GM19025 (cell line): ENCODE data around the gene ASL.
"Not testable (repeated sequence)": the region's sequence is repeated elsewhere in the genome, so short reads cannot be mapped to it uniquely, and the experiment has no call there.

ENCODE experiments used
- ATAC-seq: cut with Tn5 transposase; IDR thresholded peaks from one replicate; pipeline ENCODE4 v1.9.1; 2021; ENCODE audit warnings: mild to moderate bottlenecking, low read depth, moderate library complexity; ENCODE audit not compliant: unreplicated experiment

ASL gene

DNA sequence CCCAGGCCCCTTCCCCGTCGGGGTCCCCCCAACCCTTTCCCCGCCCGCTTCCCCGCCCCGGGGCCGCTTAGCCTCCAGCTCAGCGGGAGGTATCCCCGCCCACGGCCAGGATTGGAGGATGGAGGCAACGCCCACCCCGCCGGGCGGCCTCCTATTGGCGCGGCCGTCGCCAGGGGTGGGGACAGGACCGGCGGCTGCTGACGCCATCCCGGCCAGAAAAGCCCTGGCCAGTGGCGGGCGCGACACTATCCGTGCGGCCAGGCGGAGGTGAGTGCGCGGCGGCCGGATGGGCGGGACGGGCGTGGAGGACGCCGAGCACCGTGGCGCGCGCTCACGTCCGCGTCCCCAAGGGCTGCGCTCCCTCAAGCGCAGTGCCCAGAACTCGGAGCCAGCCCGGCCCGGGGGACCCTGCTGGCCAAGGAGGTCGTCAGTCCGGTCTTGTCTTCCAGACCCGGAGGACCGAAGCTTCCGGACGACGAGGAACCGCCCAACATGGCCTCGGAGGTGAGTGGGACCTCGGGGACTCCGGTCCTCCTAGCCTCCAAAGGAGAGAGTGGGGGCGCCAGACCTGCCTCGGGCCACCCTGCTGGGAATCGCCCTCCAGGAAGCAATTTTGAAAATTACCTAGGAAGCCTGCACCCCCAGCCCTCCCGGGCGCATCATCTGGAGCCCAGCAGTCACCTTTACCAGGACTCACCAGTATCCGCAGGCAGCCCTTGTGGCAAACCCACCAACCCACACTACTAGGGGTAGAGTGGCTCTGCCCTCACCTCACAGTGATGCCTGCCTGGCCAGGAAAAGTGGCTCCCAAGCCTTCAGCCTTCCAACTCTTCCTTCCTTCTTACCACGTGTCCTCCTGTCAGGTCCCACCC is at the start of gene ASL:
Gene ASL (plus strand): TSS at position 230 of the 872 bp plus-strand sequence. CDS start 263 bp downstream, at position 493.
- ATAC-seq, result peak; percentile 99

DNA sequence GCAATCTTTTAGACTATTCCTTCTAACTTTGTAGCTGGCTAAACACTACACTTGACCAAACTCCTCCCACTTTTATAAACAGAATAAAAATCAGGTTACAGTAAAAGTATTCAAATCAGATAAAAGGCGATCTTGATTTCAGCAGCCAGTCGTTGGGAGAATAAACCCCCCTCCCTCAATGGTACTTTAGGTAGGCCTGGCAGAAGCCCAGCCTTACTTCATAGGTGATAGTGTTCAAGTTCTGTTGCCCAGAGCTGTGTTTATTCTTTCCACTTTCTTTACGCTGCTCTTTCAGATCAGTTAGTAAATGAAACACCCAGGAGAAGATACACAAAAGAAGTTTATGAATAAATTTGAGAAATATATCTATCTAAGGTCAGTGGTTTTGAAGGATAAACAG is 47.3 kb upstream of the ASL start:
- not testable (repeated sequence) for ATAC-seq

DNA sequence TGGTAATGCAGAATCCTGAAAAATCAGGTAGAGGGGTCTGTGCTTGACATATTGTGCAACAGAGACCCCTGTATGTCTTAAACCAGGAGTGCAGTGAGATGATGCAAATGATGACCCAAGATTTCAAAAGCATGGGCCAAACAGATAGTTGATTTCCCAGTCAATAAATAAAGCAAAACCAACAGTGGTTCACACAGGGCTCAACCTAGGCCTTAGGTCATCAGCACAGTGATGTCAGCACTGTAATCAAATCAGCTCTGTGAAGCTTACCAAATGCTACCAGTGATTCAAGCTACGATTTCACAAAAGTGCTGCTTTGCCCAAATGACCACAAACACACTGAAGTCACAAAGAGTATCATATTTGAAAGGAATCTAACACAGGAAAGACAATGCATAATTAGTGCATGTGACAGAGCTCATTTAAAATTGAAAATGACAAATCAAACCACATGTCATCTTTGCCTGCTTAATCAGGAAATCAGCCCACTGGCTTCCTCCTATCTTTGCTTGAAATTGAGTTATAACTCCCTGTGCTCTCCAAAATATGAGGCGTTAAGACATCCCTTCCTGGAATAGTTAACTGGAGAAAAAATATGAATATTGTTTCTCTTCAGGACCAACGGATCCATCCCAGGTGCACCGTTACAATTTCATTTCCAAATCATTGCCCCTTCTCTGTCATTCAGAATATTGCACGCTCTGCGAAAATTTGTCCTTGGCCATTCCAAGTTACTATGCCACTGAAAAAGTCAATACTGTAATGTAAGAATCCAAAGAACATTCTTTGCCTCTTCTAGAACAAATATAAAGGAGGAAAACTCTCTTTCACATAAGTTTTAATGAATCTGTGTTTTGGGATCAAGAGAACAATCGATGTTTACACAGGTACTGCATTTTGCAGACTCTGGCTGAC is 41.9 kb upstream of the ASL start:
- no peak for ATAC-seq

DNA sequence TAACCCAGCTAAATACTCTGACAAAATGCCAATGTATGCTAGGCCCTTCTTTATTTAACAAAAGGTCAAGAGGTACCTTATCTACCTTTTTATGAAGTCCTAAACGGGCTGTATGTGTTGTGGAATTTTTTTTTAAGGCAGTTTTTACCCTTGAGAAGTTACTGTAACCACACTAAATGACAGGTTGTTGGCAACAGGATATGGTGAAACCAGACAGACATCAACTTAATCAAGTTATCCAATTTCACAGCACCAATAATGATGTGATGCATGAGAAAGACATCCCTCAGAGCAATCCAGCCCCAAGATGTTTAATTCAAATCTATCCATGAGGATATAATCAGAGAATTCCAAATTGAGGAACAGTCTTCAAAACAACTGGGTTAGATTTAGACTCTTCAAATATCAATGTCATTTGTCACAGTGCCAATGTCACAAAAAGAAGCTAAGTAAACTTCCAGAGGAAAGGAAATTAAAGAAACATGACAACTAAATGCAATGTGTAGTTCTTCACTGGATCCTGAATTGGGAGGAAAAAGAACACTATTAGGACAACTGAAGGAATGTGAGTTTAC is 41.1 kb upstream of the ASL start:
- ATAC-seq, result not testable (repeated sequence)

DNA sequence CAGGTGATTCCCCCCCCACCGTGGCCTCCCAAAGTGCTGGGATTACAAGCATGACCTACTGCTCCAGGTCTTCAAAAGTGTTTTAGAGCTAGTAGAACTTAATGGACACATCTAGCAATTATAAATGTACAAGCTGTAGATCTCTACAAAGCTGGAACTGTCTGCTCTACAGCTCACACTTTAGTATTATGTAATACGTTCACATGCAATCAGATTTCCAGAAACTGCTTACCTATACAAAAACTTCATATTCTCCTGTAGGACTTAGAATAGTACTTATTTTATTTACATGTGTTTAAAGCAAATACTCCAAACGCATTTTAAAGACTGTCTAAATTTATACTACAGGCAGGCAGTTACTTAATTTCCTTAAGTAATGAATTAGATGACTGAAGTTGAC is 39.2 kb upstream of the ASL start:
- no peak for ATAC-seq

DNA sequence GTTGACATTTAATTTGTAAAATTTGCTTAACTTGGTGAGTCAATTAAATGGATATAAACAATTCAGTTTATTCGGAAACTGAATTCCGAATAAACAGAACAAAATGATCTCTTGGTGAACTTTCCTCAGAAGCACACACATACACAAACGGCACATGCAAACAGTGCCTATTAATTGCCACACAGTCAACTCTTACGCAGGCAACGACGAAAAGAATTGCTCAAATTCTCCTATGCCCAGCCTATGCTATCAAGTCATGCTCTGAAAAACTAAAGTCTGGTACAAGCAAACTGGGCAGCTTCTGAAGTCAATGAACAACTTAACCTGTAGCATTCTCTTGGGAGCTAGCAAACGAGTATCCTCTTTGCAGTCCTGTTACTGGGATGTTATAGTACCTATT is 38.8 kb upstream of the ASL start:
- no peak for ATAC-seq

DNA sequence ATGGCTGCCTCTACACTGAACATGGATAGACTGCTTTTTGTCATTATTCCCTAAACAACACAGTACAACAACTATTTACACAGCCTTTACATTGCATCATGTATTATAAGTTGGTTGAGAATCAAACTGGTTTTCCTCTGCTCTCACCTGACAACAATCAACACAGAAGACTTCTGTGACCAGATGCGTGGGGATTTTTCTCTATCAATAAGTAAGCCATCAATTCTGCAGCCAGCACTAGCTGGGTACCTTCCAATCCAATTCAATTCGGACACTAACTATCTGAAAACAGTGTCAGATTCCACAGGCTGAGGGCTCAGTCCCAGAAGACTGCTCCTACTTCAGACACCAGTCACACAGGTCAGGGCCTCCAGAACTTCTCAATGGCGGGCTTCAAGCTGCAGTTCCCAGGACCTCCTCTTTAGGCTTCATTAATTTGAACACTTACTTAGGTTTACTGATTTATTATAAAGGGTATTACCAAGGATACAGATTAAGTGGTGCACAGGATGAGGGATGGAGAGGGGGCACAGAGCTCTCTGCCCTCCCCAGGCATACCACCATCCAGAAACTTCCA is 36.4 kb upstream of the ASL start:
- ATAC-seq, result peak; percentile 67

DNA sequence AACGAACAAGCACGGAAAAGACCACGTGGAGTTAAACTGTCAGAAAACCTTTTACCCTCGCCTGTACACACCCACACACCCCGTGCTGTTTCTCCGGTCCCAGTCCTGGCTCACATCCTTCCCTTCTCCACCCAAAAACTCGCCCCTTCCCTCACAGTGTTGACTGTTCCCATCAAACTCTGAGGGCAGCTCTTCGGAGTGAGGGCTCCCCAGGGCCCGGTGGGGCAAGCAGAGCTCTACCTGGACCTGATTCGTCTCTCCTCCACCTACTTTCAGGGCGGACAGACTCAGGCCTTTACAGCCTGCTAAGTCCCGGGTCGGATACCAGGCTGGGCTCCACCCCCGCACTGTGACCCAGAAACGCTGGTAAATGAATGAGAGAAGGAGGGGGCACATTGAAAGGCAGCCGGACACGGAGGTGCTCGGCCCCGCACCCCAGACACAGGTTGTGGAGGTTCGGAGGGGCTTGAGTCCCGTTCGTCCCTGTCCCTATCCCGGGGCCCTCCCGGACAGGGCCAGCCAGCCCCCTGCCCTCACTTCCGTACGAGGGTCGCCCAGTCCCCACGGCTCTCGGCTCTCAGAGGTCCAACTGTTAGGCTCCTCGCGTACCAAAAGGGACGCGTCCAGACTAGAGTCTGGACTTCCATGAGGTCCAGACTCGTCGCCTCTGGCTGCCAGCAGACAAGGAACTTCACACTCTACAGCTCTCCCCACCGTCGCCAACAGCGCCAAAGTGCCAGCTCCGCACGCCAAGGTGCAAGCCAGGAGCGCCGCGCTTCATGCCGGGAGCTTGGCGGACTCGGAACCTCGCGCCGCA is 31.7 kb upstream of the ASL start:
- no peak for ATAC-seq

DNA sequence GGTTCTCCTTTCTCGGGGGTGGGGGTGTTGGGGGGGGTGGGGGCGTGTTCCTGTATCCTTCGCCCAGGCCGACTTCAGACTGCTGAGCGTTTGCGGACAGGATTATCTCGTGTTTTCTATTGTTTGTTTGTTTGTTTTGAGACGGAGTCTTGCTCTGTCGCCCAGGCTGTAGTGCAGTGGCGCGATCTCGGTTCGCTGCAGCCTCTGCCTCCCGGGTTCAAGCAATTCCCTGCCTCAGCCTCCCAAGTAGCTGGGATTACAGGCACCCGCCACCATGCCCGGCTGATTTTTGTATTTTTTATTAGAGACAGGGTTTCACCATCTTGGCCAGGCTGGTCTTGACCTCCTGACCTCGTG is 31.1 kb upstream of the ASL start:
- not testable (repeated sequence) for ATAC-seq

DNA sequence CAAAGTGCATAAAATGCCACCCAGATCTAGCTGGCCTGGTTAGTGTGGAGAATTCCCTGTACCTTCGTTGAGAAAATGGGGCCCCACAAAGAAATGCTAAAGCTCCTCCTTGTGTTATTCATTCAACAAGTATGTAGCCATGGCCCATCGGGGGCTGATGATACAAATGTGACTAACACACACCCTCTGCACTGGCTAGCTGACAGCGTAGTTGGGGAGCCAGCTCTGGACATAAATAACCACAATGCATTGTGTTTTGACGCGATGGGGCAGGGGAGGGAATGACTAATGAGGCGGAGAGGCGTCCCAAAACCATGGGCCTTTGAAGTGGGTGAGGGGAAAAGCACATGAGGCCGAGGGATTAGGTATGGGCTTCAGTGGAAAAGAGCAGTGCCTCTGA is 28.2 kb upstream of the ASL start:
- no peak for ATAC-seq

DNA sequence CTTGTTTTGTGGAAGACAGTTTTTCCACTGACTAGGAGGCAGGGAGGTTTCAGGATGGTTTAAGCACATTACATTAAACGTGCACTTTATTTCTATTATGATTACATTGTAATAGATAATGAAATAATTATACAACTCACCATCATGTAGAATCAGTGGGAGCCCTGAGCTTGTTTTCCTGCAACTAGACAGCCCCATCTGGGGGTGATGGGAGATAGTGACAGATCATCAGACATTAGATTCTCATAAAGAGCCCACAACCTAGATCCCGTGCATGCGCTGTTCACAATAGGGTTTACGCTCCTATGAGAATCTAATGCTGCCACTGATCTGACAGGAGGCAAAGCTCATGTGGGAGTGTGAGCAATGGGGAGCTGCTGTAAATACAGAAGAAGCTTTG is 25.7 kb upstream of the ASL start:
- not testable (repeated sequence) for ATAC-seq

DNA sequence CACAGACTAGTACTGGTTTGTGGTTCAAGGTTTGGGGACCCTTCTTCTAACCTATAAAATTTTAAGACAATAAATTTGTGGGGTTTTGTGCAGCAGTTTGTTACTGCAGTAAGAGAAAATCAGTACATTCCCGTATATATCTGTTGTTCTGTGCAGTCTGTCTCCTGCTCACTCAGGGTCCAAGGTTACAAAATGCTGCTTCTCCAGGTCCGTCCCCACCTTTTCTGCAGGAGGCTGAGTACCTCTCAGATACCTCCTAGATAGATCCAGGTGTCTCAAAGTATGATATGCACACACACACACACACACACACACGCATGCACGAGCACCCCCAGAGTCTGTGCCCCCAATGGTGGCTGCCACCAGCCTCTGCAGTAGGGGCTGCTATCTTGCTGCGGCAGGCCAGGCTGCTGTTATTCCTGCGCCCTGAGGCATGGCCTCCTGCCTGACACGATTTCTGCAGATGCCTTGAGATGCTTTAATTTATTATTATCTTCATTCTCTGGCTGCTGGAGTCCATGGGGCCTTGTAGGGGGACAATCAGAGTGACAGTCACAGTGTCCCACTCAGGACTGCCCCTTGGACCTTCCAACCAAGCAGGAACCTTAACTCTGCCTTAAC is 25.2 kb upstream of the ASL start:
- no peak for ATAC-seq

DNA sequence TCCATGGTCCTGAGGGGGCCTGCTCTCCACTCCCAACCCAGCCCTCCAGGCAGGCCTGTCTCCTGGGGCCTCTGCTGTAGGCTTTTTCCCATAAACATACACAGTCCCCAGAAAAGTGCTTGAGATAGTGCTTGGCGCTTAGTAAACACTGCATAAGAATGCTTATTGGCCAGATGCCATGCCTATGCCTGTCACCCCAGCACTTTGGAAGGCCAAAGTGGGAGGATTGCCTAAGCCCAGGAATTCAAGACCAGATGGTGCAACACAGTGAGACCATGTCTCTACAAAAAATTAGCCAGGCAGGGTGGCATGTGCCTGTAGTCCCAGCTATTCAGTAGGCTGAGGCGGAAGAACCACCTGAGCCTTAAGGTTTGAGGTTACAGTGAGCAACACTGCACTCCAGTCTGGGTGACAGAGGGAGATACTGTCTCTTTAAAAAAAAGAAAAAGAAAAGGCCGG is 24.6 kb upstream of the ASL start:
- ATAC-seq, result no peak

DNA sequence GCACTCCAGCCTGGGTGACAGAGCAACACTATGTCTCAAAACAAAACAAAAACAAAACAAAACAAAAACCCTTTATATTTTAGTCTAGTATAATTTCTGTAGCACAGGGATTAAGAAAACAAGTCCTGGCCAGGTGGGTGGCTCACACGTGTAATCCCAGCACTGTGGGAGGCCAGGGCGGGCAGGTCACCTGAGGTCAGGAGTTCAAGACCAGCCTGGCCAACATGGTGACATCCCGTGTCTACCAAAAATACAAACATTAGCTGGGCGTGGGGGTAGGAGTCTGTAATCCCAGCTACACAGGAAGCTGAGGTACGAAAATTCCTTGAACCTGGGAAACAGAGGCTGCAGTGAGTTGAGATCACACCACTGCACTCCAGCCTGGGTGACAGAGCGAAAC is 23.2 kb upstream of the ASL start:
- ATAC-seq, result no peak

DNA sequence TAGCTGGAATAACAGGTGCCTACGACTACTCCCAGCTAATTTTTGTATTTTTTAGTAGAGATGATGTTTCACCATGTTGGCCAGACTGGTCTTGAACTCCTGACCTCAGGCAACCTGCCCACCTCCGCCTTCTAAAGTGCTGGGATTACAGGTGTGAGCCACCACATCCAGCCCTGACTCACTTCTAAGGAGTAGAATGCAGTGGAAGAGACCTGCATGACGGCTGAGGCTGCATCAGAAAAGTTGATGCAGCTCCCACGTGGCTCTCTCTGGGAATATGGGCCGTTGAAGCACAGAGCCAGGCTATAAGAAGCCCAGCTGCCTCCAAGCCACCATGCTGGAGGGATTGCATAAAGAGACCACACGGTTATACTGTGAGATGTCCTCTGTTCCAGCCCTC is 21.6 kb upstream of the ASL start:
- ATAC-seq, result no peak

DNA sequence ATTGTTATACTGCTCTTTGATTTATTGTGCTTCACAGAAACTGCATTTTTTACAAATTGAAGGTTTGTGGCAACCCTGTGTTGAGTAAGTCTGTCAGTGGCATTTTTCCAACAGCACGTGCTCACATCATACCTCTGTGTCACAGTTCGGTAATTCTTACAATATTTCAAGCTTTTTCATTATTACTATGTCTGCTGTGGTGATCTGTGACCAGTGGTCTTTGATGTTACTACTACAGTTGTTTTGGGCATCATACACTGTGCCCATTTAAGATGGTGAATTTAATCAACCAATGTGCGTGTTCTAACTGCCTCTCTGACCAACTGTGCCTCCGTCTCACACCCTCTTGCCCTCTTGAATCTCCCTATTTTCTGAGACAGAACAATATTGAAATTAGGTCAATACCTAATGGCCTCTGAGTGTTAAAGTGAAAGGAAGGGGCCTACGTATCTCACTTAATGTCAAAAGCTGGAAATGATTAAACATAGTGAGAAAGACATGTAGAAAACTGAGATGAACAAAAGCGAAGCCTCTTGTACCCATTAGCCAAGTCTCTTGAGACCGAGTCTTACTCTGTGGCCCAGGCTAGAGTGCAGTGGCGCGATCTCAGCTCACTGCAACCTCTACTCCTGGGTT is 20.2 kb upstream of the ASL start:
- peak; percentile 84 for ATAC-seq

DNA sequence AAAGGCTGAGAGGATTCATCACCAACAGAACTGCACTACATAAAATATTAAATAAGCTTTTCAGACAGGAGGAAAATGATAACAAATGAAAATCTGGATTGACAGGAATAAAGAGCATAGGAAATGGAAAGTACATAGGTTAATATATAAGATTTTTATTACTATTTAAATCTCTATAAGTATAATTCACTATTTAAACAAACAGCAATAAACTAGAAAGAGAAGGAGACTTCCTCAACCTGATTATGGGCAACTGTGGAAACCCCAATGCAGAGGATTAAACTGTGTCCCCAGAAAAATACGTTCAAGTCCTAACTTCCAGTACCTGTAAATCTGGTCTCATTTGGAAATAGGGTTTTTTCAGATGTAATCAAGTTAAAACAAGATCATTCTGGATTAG is 14.8 kb upstream of the ASL start:
- no peak for ATAC-seq

DNA sequence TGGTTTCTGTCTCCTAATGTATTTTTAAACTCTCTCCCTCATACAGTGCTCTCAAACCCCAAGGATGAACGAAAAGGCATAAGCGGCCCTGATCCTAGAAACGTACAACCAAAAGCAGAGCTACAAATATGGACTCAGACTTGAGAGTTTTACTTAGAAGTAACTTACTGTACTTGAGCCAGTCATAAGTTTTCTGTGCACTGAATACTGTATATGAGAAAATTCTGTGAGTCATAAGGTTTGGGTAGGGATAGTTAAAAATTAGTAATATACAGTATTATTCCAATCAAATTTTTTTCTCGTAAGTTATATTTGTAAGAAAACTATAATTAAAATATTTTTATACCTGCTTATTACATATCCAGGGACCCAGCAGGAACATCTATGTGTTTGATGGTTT is 5.9 kb upstream of the ASL start:
- no peak for ATAC-seq

DNA sequence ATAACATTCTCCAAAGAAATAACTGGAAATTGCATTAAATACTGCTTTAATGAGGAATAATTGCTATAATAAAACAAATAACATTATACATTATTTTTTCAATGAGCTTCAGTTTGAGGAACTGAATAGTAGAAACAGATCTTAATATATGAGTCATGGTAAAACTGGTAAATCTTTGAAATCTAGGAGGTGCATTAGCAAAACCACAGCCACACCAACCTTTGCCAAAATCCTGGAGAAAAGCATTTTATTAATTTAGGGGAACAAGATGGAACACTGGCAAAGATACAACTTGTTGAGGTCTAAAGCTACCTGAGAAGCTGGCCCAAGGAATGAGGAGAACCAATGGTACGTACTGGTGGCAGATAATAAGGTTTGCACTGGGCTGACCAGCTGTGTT is 5.4 kb upstream of the ASL start:
- ATAC-seq, result no peak
